Retinal pigment epithelial cell (primary cell): ENCODE results near the gene HLA-DMB.

ENCODE experiments used
- DNase-seq: peaks from one replicate; pipeline ENCODE4 v3.0.0-alpha.2; 2010; ENCODE audit warnings: low read depth
- H3K4me3 ChIP-seq: 2 replicates; pipeline ENCODE4 v1.5.1; 2011; ENCODE audit warnings: mild to moderate bottlenecking, low read length, control low read depth, moderate library complexity
- CTCF ChIP-seq: conservative IDR thresholded peaks from 2 replicates; pipeline ENCODE4 v1.5.1; 2011; ENCODE audit warnings: low read depth, low read length, control low read depth, inconsistent platforms

The HLA-DMB gene

GRCh38 chr6:32905078-32905477, 35.8 kb downstream of the HLA-DMB start:
- no peak for TF ChIP-seq CTCF
- no peak for DNase-seq
- no peak overlapping the region for H3K4me3 ChIP-seq

GRCh38 chr6:32903952-32904351, 36.9 kb downstream of the HLA-DMB start:
- DNase-seq: no peak
- TF ChIP-seq CTCF: no peak
- no peak overlapping the region for H3K4me3 ChIP-seq

- no peak for TF ChIP-seq CTCF
- no peak for DNase-seq
- peak overlapping the region; percentile 73 for H3K4me3 ChIP-seq
Observed at GRCh38 chr6:32895006-32895345, 45.9 kb downstream of the HLA-DMB start.

GRCh38 chr6:32894085-32895005, 46.5 kb downstream of the HLA-DMB start:
- H3K4me3 ChIP-seq: peak overlapping the region; percentile 73
- peak; percentile 51 for DNase-seq
- TF ChIP-seq CTCF: no peak

- H3K4me3 ChIP-seq: no peak overlapping the region
- no peak for DNase-seq
- no peak for TF ChIP-seq CTCF
Observed at GRCh38 chr6:32890831-32891230, 50.0 kb downstream of the HLA-DMB start.

GRCh38 chr6:32889533-32889932, 51.3 kb downstream of the HLA-DMB start:
- no peak overlapping the region for H3K4me3 ChIP-seq
- TF ChIP-seq CTCF: no peak

GRCh38 chr6:32888576-32888975, 52.3 kb downstream of the HLA-DMB start:
- TF ChIP-seq CTCF: no peak
- H3K4me3 ChIP-seq: no peak overlapping the region
- DNase-seq: no peak

More at GRCh38 chr6:32889533-32889932, 51.3 kb downstream of the HLA-DMB start:
- DNase-seq: no peak
